SK-N-SH treated with all-trans-retinoic acid at 6 μM for 48 hours (cell line): ENCODE measurements around the gene HOXD8.

ENCODE experiments used
- ATAC-seq: fragments of 200-7000 bp; cut with Tn5 transposase; 3 replicates; pipeline ENCODE4 v1.9.1; 2020; ENCODE audit warnings: mild to moderate bottlenecking, moderate library complexity
- ESRRG ChIP-seq: fragments of 250-450 bp; sonication (Bioruptor Pico); IDR thresholded peaks from 2 replicates; pipeline ENCODE4 v1.6.1; 2021; ENCODE audit warnings: mild to moderate bottlenecking
- GLIS3 ChIP-seq: fragments of 250-450 bp; sonication (Bioruptor Pico); IDR thresholded peaks from 2 replicates; pipeline ENCODE4 v1.5.0; 2020; ENCODE audit warnings: mild to moderate bottlenecking, moderate library complexity
- ISL1 ChIP-seq: fragments of 250-450 bp; sonication (Bioruptor Pico); IDR thresholded peaks from 2 replicates; pipeline ENCODE4 v2.1.2; 2022; ENCODE audit warnings: mild to moderate bottlenecking, moderate library complexity
- OSR1 ChIP-seq: fragments of 250-450 bp; sonication (Bioruptor Pico); IDR thresholded peaks from 2 replicates; pipeline ENCODE4 v1.8.0; 2022; ENCODE audit warnings: moderate library complexity, mild to moderate bottlenecking, inconsistent platforms
- PPARA ChIP-seq: fragments of 250-450 bp; sonication (Bioruptor Pico); IDR thresholded peaks from 2 replicates; pipeline ENCODE4 v1.5.0; 2020; ENCODE audit warnings: mild to moderate bottlenecking, borderline replicate concordance
- RARB ChIP-seq: fragments of 250-450 bp; sonication (Bioruptor Pico); IDR thresholded peaks from 2 replicates; pipeline ENCODE4 v1.8.0; 2021; ENCODE audit warnings: mild to moderate bottlenecking, moderate library complexity
- SNAI2 ChIP-seq: fragments of 250-450 bp; sonication (Bioruptor Pico); IDR thresholded peaks from 2 replicates; pipeline ENCODE4 v1.5.0; 2020; ENCODE audit warnings: mild to moderate bottlenecking, moderate library complexity
- TCF4 ChIP-seq: fragments of 250-450 bp; sonication (Bioruptor Pico); IDR thresholded peaks from 2 replicates; pipeline ENCODE4 v1.8.0; 2021; ENCODE audit warnings: mild to moderate bottlenecking, moderate library complexity, borderline replicate concordance
- TOX ChIP-seq: fragments of 250-450 bp; sonication (Bioruptor Pico); IDR thresholded peaks from 2 replicates; pipeline ENCODE4 v1.8.0; 2021; ENCODE audit warnings: mild to moderate bottlenecking, moderate library complexity, borderline replicate concordance
- ZC3H10 ChIP-seq: fragments of 250-450 bp; sonication (Bioruptor Pico); IDR thresholded peaks from 2 replicates; pipeline ENCODE4 v1.5.1; 2021; ENCODE audit warnings: mild to moderate bottlenecking, moderate library complexity
- ZFP3 ChIP-seq: fragments of 250-450 bp; sonication (Bioruptor Pico); IDR thresholded peaks from 2 replicates; pipeline ENCODE4 v1.5.0; 2020; ENCODE audit warnings: mild to moderate bottlenecking, moderate library complexity
- ZFP30 ChIP-seq: fragments of 450-650 bp; formaldehyde crosslinking; IDR thresholded peaks from 2 replicates; pipeline ENCODE4 v1.5.0; 2022; ENCODE audit warnings: mild to moderate bottlenecking, moderate library complexity
- ZNF565 ChIP-seq: fragments of 450-650 bp; formaldehyde crosslinking; conservative IDR thresholded peaks from 2 replicates; pipeline ENCODE4 v1.5.0; 2020; ENCODE audit warnings: low read depth, mild to moderate bottlenecking, moderate library complexity
- ZNF8 ChIP-seq: fragments of 450-650 bp; formaldehyde crosslinking; IDR thresholded peaks from 2 replicates; pipeline ENCODE4 v1.5.0; 2020; ENCODE audit warnings: mild to moderate bottlenecking, moderate library complexity
- TF ChIP-seq, protein P1 (sequence below): fragments of 250-450 bp; sonication (Bioruptor Pico); IDR thresholded peaks from 2 replicates; pipeline ENCODE4 v1.5.1; 2020; ENCODE audit warnings: low read depth, mild to moderate bottlenecking, moderate library complexity
- TF ChIP-seq, protein P2 (sequence below): fragments of 250-450 bp; sonication (Bioruptor Pico); IDR thresholded peaks from 2 replicates; pipeline ENCODE4 v1.5.1; 2021; ENCODE audit warnings: mild to moderate bottlenecking, moderate library complexity
- TF ChIP-seq, protein P3 (sequence below): fragments of 250-450 bp; sonication (Bioruptor Pico); IDR thresholded peaks from 2 replicates; pipeline ENCODE4 v1.5.0; 2020; ENCODE audit warnings: mild to moderate bottlenecking, moderate library complexity
- TF ChIP-seq, protein P4 (sequence below): fragments of 250-450 bp; sonication (Bioruptor Pico); IDR thresholded peaks from 2 replicates; pipeline ENCODE4 v1.8.0; 2021; ENCODE audit warnings: low read depth, mild to moderate bottlenecking, moderate library complexity, borderline replicate concordance

The HOXD8 gene

DNA sequence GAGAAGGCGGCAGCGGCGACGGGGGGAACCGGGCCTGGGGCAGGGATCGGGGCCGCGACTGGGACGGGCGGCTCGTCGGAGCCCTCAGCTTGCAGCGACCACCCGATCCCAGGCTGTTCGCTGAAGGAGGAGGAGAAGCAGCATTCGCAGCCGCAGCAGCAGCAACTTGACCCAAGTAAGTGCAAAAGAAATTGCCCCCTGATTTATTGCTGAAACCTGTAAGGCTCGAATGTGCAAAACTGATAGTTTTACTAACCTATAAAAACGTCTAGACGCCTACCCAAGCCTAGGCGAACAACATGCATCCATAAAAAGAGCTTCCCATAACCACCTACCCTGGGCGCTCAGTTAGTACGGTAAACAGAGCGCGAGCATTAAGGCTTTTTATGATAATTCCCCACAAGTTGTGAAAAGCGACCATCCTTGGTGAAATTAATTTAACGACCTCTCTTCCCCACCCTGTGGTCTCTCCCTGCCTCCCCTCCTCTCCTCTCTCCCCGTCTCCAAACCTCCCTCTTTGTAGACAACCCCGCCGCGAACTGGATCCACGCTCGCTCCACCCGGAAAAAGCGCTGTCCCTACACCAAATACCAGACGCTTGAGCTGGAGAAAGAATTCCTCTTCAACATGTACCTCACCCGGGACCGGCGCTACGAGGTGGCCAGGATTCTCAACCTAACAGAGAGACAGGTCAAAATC is 5.9 kb upstream of the HOXD8 start (continued):
- TF ChIP-seq, protein P1, sequence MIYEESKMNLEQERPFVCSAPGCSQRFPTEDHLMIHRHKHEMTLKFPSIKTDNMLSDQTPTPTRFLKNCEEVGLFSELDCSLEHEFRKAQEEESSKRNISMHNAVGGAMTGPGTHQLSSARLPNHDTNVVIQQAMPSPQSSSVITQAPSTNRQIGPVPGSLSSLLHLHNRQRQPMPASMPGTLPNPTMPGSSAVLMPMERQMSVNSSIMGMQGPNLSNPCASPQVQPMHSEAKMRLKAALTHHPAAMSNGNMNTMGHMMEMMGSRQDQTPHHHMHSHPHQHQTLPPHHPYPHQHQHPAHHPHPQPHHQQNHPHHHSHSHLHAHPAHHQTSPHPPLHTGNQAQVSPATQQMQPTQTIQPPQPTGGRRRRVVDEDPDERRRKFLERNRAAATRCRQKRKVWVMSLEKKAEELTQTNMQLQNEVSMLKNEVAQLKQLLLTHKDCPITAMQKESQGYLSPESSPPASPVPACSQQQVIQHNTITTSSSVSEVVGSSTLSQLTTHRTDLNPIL (CRISPR knock-in tag): no peak

DNA sequence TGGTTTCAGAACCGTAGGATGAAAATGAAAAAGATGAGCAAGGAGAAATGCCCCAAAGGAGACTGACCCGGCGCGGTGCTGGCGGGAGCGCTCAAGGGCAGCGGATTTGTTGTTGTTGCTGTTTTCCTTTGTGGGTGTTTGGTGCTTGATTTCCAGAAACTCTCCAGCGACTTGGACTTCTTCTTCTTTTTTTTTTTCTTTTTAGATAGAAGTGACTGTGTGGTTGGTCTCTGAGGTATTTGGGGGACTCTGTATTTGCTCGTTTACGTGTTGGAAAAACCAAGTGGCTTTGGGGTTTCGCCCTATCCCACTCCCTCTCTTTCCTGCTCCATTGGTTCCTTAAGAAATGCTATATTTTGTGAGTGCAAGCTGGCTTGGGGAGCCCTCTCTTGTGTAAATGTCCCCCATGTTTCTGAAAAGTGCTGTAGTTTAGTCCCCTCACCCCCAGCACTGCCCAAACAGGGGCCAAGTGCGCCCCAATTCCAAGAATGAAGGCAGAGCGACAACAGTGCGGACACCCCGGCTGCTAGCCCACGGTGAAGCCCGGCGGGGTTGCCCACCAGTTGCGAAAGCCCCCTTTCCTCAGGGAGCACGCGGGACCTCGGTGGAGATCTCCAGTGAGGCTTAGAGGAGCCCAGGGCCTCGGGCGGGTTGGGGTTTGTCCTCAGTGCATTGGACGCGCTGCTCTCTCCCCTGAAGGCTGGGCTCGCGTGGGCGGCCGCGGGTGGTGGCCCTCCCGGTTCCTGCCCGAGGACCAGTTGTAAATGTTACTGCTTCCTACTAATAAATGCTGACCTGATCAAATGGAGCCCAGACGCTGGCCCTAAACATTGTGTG is 5.2 kb upstream of the HOXD8 start:
- TF ChIP-seq ZFP30 (no peak), SNAI2 (CRISPR knock-in tag) (no peak), ESRRG (CRISPR knock-in tag) (no peak), RARB (no peak)
- ATAC-seq: no peak

DNA sequence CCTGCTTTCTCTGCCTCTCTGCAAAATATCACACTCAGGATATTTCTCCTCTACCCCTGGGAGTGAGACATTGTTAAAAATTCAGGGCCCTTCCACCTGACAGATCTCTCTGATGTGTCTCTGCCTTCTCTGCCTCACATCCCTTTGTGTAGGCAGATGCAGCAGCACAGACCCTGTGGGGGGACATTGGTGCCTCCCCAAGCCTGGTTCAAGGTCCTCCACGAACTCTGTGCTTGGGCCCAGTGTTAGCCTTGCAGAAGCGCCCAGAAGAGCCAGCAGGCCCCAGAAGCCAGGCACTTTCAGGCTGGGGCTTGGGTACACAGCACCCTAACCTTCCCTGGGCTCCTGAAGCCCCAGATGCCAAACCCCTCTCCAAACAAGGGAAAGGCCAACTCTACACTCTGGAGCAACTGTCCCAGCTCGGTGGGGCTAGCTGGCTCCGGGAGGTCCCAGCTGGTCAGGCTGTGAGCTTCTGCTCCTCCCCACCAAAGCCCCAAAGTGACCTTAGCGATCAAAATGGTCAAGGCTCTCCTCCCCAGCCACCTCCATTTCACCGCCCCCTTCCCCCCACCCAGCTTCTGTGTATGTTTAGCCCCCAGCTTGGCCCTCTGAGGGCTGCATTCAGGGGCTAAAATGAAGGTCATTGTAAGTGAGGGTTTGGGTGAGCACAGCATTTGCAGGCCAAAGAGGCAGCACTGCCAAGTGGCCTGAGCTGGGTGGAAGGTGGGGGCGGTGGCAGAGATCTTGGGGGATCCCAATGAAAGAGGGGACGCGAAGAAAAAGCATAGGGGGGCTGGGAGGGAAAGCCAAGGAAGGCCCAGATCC is 4.3 kb upstream of the HOXD8 start:
- TF ChIP-seq ZFP3 (CRISPR knock-in tag): no peak
- no peak for TF ChIP-seq PPARA (CRISPR knock-in tag)
- no peak for TF ChIP-seq RARB
- no peak for TF ChIP-seq SNAI2 (CRISPR knock-in tag)
- TF ChIP-seq ZC3H10: no peak
- TF ChIP-seq, protein P2, sequence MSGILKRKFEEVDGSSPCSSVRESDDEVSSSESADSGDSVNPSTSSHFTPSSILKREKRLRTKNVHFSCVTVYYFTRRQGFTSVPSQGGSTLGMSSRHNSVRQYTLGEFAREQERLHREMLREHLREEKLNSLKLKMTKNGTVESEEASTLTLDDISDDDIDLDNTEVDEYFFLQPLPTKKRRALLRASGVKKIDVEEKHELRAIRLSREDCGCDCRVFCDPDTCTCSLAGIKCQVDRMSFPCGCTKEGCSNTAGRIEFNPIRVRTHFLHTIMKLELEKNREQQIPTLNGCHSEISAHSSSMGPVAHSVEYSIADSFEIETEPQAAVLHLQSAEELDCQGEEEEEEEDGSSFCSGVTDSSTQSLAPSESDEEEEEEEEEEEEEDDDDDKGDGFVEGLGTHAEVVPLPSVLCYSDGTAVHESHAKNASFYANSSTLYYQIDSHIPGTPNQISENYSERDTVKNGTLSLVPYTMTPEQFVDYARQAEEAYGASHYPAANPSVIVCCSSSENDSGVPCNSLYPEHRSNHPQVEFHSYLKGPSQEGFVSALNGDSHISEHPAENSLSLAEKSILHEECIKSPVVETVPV: no peak
- no peak for TF ChIP-seq ISL1 (CRISPR knock-in tag)
- TF ChIP-seq OSR1 (CRISPR knock-in tag): no peak
- TF ChIP-seq ZFP30: no peak
- no peak for TF ChIP-seq ZNF565 (CRISPR knock-in tag)
- no peak for TF ChIP-seq ESRRG (CRISPR knock-in tag)
- no peak for TF ChIP-seq TCF4 (CRISPR knock-in tag)
- TF ChIP-seq TOX (CRISPR knock-in tag): no peak
- no peak for ATAC-seq

DNA sequence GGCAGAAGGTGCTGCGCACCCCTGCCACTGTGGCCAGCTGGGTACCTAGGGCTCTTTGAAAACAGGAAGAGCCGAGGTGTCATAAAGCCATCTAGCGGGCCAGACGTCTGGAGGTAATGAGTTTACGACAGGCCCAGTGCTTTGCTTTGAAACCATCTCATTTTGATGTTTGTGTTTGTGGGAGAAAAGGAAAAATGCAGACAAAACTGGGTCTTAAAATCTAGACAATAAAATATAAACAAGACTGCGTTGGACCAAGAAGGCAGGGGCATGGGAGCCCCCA is 3.8 kb upstream of the HOXD8 start:
- TF ChIP-seq OSR1 (CRISPR knock-in tag) (no peak), ZNF8 (CRISPR knock-in tag) (no peak), ISL1 (CRISPR knock-in tag) (no peak), GLIS3 (CRISPR knock-in tag) (no peak), SNAI2 (CRISPR knock-in tag) (no peak)
- TF ChIP-seq, protein P3, sequence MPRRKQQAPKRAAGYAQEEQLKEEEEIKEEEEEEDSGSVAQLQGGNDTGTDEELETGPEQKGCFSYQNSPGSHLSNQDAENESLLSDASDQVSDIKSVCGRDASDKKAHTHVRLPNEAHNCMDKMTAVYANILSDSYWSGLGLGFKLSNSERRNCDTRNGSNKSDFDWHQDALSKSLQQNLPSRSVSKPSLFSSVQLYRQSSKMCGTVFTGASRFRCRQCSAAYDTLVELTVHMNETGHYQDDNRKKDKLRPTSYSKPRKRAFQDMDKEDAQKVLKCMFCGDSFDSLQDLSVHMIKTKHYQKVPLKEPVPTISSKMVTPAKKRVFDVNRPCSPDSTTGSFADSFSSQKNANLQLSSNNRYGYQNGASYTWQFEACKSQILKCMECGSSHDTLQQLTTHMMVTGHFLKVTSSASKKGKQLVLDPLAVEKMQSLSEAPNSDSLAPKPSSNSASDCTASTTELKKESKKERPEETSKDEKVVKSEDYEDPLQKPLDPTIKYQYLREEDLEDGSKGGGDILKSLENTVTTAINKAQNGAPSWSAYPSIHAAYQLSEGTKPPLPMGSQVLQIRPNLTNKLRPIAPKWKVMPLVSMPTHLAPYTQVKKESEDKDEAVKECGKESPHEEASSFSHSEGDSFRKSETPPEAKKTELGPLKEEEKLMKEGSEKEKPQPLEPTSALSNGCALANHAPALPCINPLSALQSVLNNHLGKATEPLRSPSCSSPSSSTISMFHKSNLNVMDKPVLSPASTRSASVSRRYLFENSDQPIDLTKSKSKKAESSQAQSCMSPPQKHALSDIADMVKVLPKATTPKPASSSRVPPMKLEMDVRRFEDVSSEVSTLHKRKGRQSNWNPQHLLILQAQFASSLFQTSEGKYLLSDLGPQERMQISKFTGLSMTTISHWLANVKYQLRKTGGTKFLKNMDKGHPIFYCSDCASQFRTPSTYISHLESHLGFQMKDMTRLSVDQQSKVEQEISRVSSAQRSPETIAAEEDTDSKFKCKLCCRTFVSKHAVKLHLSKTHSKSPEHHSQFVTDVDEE (CRISPR knock-in tag): no peak
- TF ChIP-seq, protein P1 (CRISPR knock-in tag): no peak
- TF ChIP-seq, protein P4, sequence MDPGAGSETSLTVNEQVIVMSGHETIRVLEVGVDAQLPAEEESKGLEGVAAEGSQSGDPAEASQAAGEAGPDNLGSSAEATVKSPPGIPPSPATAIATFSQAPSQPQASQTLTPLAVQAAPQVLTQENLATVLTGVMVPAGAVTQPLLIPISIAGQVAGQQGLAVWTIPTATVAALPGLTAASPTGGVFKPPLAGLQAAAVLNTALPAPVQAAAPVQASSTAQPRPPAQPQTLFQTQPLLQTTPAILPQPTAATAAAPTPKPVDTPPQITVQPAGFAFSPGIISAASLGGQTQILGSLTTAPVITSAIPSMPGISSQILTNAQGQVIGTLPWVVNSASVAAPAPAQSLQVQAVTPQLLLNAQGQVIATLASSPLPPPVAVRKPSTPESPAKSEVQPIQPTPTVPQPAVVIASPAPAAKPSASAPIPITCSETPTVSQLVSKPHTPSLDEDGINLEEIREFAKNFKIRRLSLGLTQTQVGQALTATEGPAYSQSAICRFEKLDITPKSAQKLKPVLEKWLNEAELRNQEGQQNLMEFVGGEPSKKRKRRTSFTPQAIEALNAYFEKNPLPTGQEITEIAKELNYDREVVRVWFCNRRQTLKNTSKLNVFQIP (CRISPR knock-in tag): no peak
- TF ChIP-seq, all 23 proteins: peak for 0
- ATAC-seq: no peak
